Fibroblast of mammary gland (primary cell): ENCODE measurements around the gene DGCR8.

Experiments
- DNase-seq: peaks from one replicate; pipeline ENCODE4 v3.0.0-alpha.2; 2010; ENCODE audit warnings: low read depth
- H3K4me3 ChIP-seq: 2 replicates; pipeline ENCODE4 v1.5.1; 2011; ENCODE audit warnings: low read depth, mild to moderate bottlenecking, low read length, moderate library complexity; ENCODE audit not compliant: control insufficient read depth
- TF ChIP-seq, protein P1 (sequence below): conservative IDR thresholded peaks from 2 replicates; pipeline ENCODE4 v1.5.1; 2011; ENCODE audit warnings: low read depth, low read length, inconsistent platforms; ENCODE audit not compliant: control insufficient read depth, insufficient read depth

DGCR8 gene

GRCh38 chr22:20036084-20036482, 44.0 kb upstream of the DGCR8 start:
- TF ChIP-seq, protein P1, sequence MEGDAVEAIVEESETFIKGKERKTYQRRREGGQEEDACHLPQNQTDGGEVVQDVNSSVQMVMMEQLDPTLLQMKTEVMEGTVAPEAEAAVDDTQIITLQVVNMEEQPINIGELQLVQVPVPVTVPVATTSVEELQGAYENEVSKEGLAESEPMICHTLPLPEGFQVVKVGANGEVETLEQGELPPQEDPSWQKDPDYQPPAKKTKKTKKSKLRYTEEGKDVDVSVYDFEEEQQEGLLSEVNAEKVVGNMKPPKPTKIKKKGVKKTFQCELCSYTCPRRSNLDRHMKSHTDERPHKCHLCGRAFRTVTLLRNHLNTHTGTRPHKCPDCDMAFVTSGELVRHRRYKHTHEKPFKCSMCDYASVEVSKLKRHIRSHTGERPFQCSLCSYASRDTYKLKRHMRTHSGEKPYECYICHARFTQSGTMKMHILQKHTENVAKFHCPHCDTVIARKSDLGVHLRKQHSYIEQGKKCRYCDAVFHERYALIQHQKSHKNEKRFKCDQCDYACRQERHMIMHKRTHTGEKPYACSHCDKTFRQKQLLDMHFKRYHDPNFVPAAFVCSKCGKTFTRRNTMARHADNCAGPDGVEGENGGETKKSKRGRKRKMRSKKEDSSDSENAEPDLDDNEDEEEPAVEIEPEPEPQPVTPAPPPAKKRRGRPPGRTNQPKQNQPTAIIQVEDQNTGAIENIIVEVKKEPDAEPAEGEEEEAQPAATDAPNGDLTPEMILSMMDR: no peak
- no peak for DNase-seq
- no peak overlapping the region for H3K4me3 ChIP-seq

DNA sequence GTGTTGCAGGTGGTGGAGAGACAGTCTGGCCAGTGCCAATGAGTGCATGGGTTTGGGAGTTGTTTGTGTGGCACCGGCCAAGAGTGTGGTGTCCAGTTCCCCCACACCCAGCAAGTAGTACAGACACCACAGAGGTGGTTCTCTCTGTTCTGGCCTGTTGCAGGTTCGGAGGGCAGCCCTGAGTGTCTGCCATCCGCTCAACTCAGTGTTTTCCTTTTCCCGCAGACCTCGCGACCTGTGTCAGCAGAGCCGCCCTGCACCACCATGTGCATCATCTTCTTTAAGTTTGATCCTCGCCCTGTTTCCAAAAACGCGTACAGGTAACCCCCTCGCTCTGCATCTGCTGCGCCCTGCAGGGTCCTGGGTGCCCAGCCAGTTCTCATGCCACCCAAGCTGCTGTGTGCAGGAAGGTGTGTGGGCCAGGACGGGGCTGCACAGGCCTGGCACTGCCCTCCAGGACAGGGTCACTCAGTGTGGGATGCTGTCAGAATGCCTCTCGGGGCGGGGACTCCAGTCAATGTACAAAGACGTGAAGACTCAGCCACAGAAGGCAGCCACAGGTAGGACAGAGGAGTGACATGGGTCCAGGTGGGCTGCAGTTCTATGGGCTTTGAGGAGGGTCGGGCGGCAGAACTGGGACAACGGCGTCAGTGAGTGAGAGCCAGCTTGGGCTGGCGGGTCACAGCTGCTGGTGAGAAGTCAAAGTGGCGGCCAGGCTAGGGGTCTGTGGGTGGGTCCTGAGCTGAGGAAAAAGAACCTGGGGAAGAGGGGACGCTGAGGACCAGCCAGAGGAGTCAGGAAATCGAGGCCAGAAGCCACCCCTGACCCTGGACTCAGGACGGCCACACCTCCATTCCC, 43.3 kb upstream of the DGCR8 start:
- TF ChIP-seq, protein P1: no peak
- H3K4me3 ChIP-seq: no peak overlapping the region
- DNase-seq: no peak

- TF ChIP-seq, protein P1: no peak
- no peak overlapping the region for H3K4me3 ChIP-seq
- DNase-seq: no peak
Observed at GRCh38 chr22:20037419-20037818, 42.6 kb upstream of the DGCR8 start.

DNA sequence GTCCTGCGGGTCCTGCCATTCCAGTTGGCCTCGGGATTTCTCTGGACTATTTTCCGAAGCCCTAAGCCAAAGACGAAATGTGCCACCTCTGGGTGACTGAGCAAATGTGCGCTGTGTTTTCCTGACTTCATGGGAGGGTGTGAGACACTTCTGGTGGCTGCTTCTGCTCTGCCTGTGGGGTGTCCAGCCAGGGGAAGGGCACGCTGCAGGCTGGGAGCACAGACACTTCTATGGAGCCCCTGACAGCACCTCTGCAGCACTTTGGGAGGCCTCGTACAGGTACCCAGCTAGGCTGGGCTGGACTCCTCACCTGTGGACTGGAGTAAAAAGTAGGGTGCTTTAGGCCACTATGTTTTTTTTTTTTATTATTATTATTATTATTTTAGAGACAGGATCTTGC, 41.5 kb upstream of the DGCR8 start:
- H3K4me3 ChIP-seq: no peak overlapping the region
- no peak for DNase-seq
- TF ChIP-seq, protein P1: no peak

GRCh38 chr22:20039683-20040325, 40.2 kb upstream of the DGCR8 start:
- H3K4me3 ChIP-seq: no peak overlapping the region
- no peak for DNase-seq
- TF ChIP-seq, protein P1: no peak

DNA sequence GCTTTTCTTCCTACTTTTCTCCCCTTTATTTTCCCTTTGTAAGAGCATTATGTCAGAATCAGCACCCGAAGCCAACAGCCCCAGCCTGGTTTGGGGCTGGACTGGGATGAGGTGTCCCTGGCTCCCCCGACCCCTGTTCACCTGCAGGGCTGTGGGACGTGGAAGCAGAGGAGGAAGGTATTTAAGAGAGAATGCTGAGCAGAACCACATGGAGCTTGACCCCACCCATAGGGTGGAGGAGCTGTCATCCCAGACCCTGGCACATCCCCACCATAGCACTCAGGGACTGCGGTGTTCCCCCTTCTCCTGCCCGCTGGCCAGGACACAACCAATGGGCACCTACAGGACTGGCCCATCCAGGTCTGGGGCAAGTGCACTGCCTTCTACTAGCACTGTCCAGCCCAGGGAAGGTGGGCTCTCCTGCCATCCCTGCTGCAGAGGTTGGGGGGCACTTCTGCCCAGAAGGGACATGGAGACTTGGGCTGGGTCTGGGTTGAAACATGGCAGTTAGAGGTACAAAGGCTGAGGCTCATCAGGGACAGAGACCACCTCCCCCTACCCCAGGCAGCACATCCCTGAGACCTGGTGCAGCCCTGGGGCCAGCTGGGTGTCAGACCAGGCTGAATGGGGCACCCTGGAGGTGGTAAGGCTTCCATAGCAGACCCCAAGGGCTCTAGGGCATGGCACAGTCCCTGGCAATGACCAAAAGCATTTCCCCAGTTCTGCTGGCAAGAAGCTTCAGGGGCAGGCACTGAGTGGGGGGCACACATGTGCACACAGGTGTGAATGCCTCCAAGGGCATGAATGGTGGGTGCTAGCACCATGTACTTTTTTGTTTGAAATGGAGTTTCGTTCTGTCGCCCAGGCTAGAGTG, 39.5 kb upstream of the DGCR8 start:
- TF ChIP-seq, protein P1: no peak
- DNase-seq: no peak
- H3K4me3 ChIP-seq: no peak overlapping the region
